K562 (cell line): ENCODE measurements around the gene CYP21A2.
"Not testable (repeated sequence)": the region's sequence is repeated elsewhere in the genome, so short reads cannot be mapped to it uniquely, and the experiment has no call there.

Source experiments
- CAMTA2 ChIP-seq: fragments of 250-450 bp; sonication (Bioruptor Pico); conservative IDR thresholded peaks from 2 replicates; pipeline ENCODE4 v1.5.1; 2022
- CBX5 ChIP-seq: IDR thresholded peaks from 2 replicates; pipeline ENCODE4 v1.6.1; 2014; ENCODE audit warnings: low read depth, borderline replicate concordance
- FOXP1 ChIP-seq: sonication (generic); formaldehyde crosslinking; IDR thresholded peaks from 2 replicates; pipeline ENCODE4 v1.8.0; 2022; ENCODE audit warnings: mild to moderate bottlenecking, missing genetic modification reagents
- NFIC ChIP-seq: fragments of 450-650 bp; IDR thresholded peaks from 2 replicates; pipeline ENCODE4 v1.6.1; 2017; ENCODE audit warnings: mild to moderate bottlenecking, inconsistent platforms
- SIN3A ChIP-seq, 2 experiments: fragments of 150-350 bp in 1 of 2; IDR thresholded peaks; 2 replicates each; pipeline ENCODE4 v1.6.1; 2011 to 2016; ENCODE audit warnings: borderline replicate concordance in 2 of 2, low read depth in 2 of 2, low read length in 2 of 2, mild to moderate bottlenecking in 2 of 2, moderate library complexity in 2 of 2; ENCODE audit not compliant: control insufficient read depth in 1 of 2
- SMAD4 ChIP-seq: fragments of 250-450 bp; sonication (Bioruptor Pico); conservative IDR thresholded peaks from 2 replicates; pipeline ENCODE4 v1.8.0; 2021; ENCODE audit warnings: inconsistent platforms, mild to moderate bottlenecking, moderate library complexity
- SP1 ChIP-seq: sonication (generic); formaldehyde crosslinking; IDR thresholded peaks from 2 replicates; pipeline ENCODE4 v1.8.1; 2022; ENCODE audit warnings: mild to moderate bottlenecking, missing genetic modification reagents
- SRF ChIP-seq, 2 experiments: fragments of 250-450, 450-650 bp in 1 of 2; sonication (Bioruptor Pico) in 1 of 2; sonication (generic) in 1 of 2; formaldehyde crosslinking; IDR thresholded peaks; 2 replicates each; pipeline versions ENCODE4 v1.5.0 to v1.5.1; 2020 to 2022; ENCODE audit warnings: mild to moderate bottlenecking in 1 of 2, missing genetic modification reagents in 1 of 2
- TBL1XR1 ChIP-seq, 2 experiments: IDR thresholded peaks; 2 replicates each; pipeline ENCODE4 v1.6.1; 2012; ENCODE audit warnings: improper control_type of control experiment in 2 of 2, low read length in 2 of 2, mild to moderate bottlenecking in 1 of 2
- XRCC5 ChIP-seq: fragments of 200-400 bp; formaldehyde crosslinking; IDR thresholded peaks from 2 replicates; pipeline ENCODE4 v1.6.1; 2017; ENCODE audit warnings: low read depth, mild to moderate bottlenecking, low read length
- ZNF449 ChIP-seq: fragments of 250-450 bp; sonication (Bioruptor Pico); IDR thresholded peaks from 2 replicates; pipeline ENCODE4 v1.8.0; 2022; ENCODE audit warnings: moderate library complexity, mild to moderate bottlenecking, inconsistent platforms
- ZNF740 ChIP-seq, 3 experiments: fragments of 200-800 bp in 1 of 3; sonication (Bioruptor generic) in 1 of 3; sonication (generic) in 1 of 3; formaldehyde crosslinking in 1 of 3; IDR thresholded peaks; 2 replicates each; pipeline versions ENCODE4 v1.6.1 to v1.8.0; 2016 to 2022; ENCODE audit warnings: mild to moderate bottlenecking in 2 of 3, missing compliant biosample characterization in 2 of 3, missing genetic modification characterization in 2 of 3, missing genetic modification reagents in 1 of 3

- TF ChIP-seq SIN3A (IDR thresholded peaks at IDR 0.05; ENCODE audit: borderline replicate concordance in 2 of 2, control insufficient read depth in 1 of 2, low read depth in 2 of 2, low read length in 2 of 2); SP1 (CRISPR knock-in tag); NFIC; SRF (CRISPR knock-in tag; IDR thresholded peaks at IDR 0.05); FOXP1 (CRISPR knock-in tag); XRCC5; TBL1XR1 (IDR thresholded peaks at IDR 0.05; ENCODE audit: low read length in 2 of 2); ZNF449 (CRISPR knock-in tag); ZNF740 (CRISPR knock-in tag; IDR thresholded peaks at IDR 0.05); ZNF740 (tag; IDR thresholded peaks at IDR 0.05); SMAD4; CBX5; CAMTA2 (CRISPR knock-in tag): not testable (repeated sequence)
Observed at GRCh38 chr6:32028631-32029030, 9.6 kb upstream of the CYP21A2 start.
